GM12865 (cell line): ENCODE results near the gene PEX26.

ENCODE experiments used
- DNase-seq: peaks from one replicate; pipeline ENCODE4 v3.0.0; 2010; ENCODE audit warnings: low read depth
- H3K4me3 ChIP-seq: 2 replicates; pipeline ENCODE4 v1.5.1; 2011; ENCODE audit warnings: mild to moderate bottlenecking, low read depth, low read length, control low read depth
- TF ChIP-seq, protein P1 (sequence below): IDR thresholded peaks from 2 replicates; pipeline ENCODE4 v1.5.1; 2011; ENCODE audit warnings: low read length, control low read depth, low read depth, inconsistent platforms; ENCODE audit not compliant: insufficient read depth; ENCODE audit errors: missing control alignments

The PEX26 gene

DNA sequence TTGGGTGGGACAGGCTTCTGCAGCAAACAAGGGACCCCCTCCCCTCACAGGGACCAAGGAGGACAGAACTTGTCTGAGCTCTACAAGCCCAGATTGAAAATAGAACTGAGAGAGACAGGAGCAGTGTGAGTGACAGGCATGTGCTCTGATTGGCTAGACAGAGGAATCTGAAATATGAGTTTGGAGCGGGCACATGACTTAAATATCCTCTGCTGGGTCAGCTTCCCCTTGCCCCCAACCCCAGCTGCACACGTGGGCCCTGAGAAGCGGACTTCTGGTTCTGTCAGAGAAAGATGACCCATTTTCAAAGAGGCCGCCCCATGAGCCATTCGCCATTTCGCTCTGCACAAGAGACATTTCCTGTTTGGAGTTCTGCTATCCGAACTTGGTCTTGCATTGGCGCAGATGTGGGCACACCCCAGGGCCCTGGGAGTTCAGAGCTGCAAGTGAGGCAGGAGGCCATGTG, 38.1 kb downstream of the PEX26 start:
- H3K4me3 ChIP-seq: no peak overlapping the region
- TF ChIP-seq, protein P1, sequence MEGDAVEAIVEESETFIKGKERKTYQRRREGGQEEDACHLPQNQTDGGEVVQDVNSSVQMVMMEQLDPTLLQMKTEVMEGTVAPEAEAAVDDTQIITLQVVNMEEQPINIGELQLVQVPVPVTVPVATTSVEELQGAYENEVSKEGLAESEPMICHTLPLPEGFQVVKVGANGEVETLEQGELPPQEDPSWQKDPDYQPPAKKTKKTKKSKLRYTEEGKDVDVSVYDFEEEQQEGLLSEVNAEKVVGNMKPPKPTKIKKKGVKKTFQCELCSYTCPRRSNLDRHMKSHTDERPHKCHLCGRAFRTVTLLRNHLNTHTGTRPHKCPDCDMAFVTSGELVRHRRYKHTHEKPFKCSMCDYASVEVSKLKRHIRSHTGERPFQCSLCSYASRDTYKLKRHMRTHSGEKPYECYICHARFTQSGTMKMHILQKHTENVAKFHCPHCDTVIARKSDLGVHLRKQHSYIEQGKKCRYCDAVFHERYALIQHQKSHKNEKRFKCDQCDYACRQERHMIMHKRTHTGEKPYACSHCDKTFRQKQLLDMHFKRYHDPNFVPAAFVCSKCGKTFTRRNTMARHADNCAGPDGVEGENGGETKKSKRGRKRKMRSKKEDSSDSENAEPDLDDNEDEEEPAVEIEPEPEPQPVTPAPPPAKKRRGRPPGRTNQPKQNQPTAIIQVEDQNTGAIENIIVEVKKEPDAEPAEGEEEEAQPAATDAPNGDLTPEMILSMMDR: no peak
- DNase-seq: no peak

DNA sequence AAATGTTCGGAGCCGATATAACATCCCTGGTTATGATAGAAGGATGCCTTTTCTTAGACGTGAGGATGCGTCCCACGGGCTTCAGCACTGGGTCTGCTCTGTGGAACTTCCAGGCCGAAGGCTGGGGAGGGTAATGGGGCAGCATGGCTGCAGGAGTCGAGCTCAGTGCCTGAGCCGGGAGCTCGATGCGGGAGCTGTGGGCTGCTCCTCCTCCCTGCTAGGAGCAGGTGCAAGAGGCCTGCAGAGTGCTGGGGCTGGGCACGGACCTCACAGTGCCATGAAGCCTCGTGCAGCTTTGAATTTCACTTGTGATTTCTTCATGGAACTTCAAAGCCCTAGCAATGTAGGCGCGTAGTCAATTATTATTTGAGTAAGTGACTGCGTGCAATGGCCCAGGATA, 38.8 kb downstream of the PEX26 start:
- no peak for DNase-seq
- TF ChIP-seq, protein P1: no peak
- H3K4me3 ChIP-seq: no peak overlapping the region

DNA sequence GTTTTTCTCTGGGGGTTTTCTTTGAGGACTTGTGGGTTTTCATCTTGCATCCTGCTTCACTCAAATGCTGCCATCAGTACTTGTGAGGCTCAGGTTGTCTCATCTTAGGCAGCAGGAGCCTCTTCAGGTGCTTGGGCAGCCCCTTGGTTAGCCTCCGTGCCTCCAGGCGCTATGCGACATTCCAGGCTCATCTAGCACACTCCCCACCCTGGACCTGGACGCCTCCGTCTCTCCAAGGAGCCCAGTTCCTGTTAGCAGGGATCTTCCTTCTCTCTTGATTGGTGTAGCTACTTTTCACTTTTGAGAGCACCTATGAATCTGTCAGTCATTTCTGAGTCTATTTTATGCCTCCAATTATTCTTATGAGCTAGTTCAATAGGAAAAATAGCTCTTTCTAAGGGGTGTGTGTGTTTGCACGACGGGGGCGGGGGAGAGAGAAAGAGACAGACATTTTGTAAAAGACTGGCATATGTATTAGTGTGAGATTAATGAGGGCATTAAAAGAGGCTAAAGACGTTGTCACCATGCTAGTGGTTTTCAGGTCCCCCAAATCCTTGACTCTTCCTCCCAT, 40.6 kb downstream of the PEX26 start:
- DNase-seq: no peak
- H3K4me3 ChIP-seq: no peak overlapping the region
- TF ChIP-seq, protein P1: no peak

DNA sequence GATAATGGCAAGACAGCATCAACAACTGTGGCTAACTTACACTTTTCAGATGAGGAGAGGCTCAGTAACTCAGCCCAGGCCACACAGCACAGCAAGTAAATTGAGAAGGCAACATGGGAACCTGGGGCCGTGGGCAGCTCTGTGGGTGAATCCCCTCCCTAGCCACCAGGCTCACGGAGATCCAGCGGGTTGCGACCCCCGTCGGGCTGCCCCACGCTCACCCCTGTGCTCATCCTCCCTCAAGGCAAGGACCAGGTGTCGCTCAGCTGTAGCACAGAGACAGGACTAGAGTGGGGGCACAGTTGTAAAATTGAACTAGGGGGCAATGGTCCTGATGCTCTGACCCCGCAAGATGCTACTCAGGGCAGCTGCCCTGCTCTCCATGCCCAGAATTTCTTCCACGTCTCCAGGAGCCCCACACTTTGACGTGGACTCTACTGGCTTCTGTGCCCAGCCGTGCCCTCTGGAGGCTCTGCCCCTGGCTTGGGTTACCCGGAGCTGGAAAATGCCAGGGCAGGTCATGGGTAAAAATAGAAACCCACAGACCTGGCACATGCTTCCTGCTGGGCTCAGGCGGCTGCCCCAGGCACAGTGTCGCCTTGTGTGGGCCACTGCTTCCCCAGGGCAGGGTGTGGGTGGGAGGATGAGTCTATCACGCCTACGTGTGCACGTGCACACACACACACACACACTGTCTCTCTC, 41.8 kb downstream of the PEX26 start:
- no peak overlapping the region for H3K4me3 ChIP-seq
- DNase-seq: no peak
- TF ChIP-seq, protein P1: no peak

DNA sequence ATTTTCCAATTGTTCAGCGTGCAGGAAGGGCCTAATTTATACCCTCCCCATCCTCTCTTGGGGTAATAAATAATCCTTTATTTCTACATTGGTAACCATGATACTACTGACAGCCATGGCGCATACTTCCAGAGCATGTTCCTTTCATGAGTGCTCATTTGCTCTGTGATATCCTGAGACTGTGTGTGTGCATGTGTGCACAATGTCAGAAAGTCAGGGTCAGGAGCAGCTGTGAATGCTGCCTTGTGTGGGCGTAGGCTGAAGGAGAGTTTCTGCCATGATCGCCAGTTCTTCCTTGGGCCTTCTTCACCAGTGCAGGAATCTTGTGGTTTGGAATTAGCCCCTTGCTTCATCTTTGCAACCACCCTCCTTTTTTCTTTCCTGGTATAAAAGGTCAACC, 43.1 kb downstream of the PEX26 start:
- H3K4me3 ChIP-seq: no peak overlapping the region
- TF ChIP-seq, protein P1: no peak
- no peak for DNase-seq

DNA sequence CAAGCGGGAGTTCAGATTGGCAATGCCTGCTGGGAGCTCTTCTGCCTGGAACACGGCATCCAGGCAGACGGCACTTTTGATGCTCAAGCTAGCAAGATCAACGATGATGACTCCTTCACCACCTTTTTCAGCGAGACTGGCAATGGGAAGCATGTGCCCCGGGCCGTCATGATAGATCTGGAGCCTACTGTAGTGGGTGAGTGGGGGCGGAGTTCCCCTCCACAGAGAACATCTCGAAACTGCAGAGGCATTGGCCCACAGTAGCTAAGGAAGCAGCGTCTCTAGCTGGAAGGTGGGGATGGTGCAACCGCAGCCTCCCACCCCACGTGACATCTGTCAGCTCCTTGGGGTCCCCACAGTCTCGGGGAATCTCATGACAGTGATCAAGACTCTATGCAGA, 43.7 kb downstream of the PEX26 start:
- DNase-seq: no peak
- no peak overlapping the region for H3K4me3 ChIP-seq
- TF ChIP-seq, protein P1: no peak
